ENCODE measurements around the gene CCBE1. TPM values are rescaled to one million over a fixed set of nuclear protein-coding genes. Genes with fewer than 3 reads are reported as not detected.

The CCBE1 gene
- total and polyA plus RNA-seq, 2 of the 4 experiments (the other 2 are of a cell fraction), result 64.8 to 148 TPM

GRCh38 chr18:59498506-59499086 lies 198.6 kb downstream of the CCBE1 start:
- Histone ChIP-seq H4K5ac (ENCODE audit: low read depth, low read length) (no peak overlapping the region), H3K9ac (ENCODE audit: low read depth, low read length) (no peak overlapping the region), H3K14ac (replicated peaks; ENCODE audit: low read depth, low read length) (no peak overlapping the region), H3K18ac (ENCODE audit: low read depth, low read length) (no peak overlapping the region; the same call in 1 of the 2 replicates), H3K4ac (ENCODE audit: low read depth, low read length) (no peak overlapping the region), H2BK120ac (ENCODE audit: low read depth, low read length) (no peak overlapping the region), H3K4me3 (ENCODE audit: insufficient read depth, low read depth, low read length) (no peak overlapping the region), H3K23ac (ENCODE audit: low read depth, low read length) (no peak overlapping the region), H3K36me3 (ENCODE audit: control insufficient read depth, insufficient read depth, low read length) (no peaks in the 10 kb centered on the region), H2AFZ (replicated peaks; ENCODE audit: low read length, poor library complexity) (no peak overlapping the region), H2BK15ac (ENCODE audit: low read depth, low read length) (no peak overlapping the region), H3K56ac (ENCODE audit: extremely low read depth, insufficient read depth, low read length) (no peak overlapping the region), H2BK20ac (ENCODE audit: low read depth, low read length) (no peak overlapping the region), H3K9me1 (ENCODE audit: insufficient read depth, low read length) (peaks cover 22% of the 10 kb centered on the region), H2BK5ac (ENCODE audit: low read depth, low read length, poor library complexity, severe bottlenecking) (no peak overlapping the region), H3K27me3 (ENCODE audit: control insufficient read depth, insufficient read depth, low read length) (no peaks in the 10 kb centered on the region), H2AK9ac (replicated peaks; ENCODE audit: low read depth, low read length, poor library complexity) (no peak overlapping the region), H3K9me3 (ENCODE audit: control insufficient read depth, insufficient read depth, low read length) (no peaks in the 10 kb centered on the region), H3K27ac (ENCODE audit: insufficient read depth, low read length) (no peak overlapping the region), H3K4me1 (ENCODE audit: control insufficient read depth, insufficient read depth, low read length) (peaks cover 18% of the 10 kb centered on the region), H3K79me1 (ENCODE audit: low read depth in 1 of 2, low read length in 2 of 2) (peaks cover 21 to 50% of the 10 kb centered on the region in 2 experiments; a peak in 3 of 4 replicates), H4K91ac (ENCODE audit: insufficient read depth, low read depth, low read length) (no peak overlapping the region), H4K8ac (ENCODE audit: low read depth in 2 of 2, low read length in 2 of 2) (no peak overlapping the region), H2AK5ac (ENCODE audit: low read depth, low read length) (no peak overlapping the region), H3K4me2 (ENCODE audit: low read depth, low read length) (no peak overlapping the region), H4K20me1 (ENCODE audit: insufficient read depth, low read length) (peaks cover 31% of the 10 kb centered on the region)
- dilution Hi-C loops (cut with HindIII; ENCODE audit: low sequenced_read_pairs, unreplicated experiment), result no loop called here
- in situ Hi-C loops (cut with MboI; ENCODE audit: low sequenced_read_pairs), result no loop called here
- ChIA-PET CTCF (no interaction called here), POLR2A (ENCODE audit: unreplicated experiment) (no interaction called here)
- WGBS, 2 experiments (ENCODE audit: extremely low coverage in 2 of 2, insufficient read length in 1 of 2), result no CpG with 5 or more reads among the region's 4 CpGs
- ATAC-seq (ENCODE audit: low read depth), result no peak
- TF ChIP-seq RCOR1 (IDR thresholded peaks at IDR 0.05; ENCODE audit: insufficient replicate concordance, low read length), result no peak
- intact Hi-C loops (cut with micrococcal nuclease), result no loop called here
- no peak for DNase-seq
- BruUV-seq (replicated peaks), result no TSS peak

Measured in IMR-90 (cell line).